T-helper 2 cell treated with Interferon-gamma antibody and Interleukin-4, amounts not matched to agents 5 μg/mL and 100 μg/mL, for 36 hours (primary cell): ENCODE results near the gene KIF5A.

Experiments
- DNase-seq: peaks from one replicate; pipeline ENCODE4 v3.0.0; 2021; ENCODE audit warnings: low spot score
- H3K27ac Mint-ChIP-seq: one replicate; pipeline ENCODE4 v1.8.0; 2021; ENCODE audit warnings: mild to moderate bottlenecking, mixed read lengths
- H3K27me3 Mint-ChIP-seq: one replicate; pipeline ENCODE4 v1.8.0; 2021; ENCODE audit warnings: low read depth, mixed read lengths
- H3K36me3 Mint-ChIP-seq: one replicate; pipeline ENCODE4 v1.8.0; 2021; ENCODE audit warnings: low read depth, mixed read lengths
- H3K4me1 Mint-ChIP-seq: one replicate; pipeline ENCODE4 v1.8.0; 2021; ENCODE audit warnings: low read depth, mixed read lengths
- H3K4me3 Mint-ChIP-seq: one replicate; pipeline ENCODE4 v1.8.0; 2022; ENCODE audit warnings: mild to moderate bottlenecking, moderate library complexity, mixed read lengths
- H3K9me3 Mint-ChIP-seq: one replicate; pipeline ENCODE4 v1.8.0; 2021; ENCODE audit warnings: mixed read lengths

KIF5A gene

DNA sequence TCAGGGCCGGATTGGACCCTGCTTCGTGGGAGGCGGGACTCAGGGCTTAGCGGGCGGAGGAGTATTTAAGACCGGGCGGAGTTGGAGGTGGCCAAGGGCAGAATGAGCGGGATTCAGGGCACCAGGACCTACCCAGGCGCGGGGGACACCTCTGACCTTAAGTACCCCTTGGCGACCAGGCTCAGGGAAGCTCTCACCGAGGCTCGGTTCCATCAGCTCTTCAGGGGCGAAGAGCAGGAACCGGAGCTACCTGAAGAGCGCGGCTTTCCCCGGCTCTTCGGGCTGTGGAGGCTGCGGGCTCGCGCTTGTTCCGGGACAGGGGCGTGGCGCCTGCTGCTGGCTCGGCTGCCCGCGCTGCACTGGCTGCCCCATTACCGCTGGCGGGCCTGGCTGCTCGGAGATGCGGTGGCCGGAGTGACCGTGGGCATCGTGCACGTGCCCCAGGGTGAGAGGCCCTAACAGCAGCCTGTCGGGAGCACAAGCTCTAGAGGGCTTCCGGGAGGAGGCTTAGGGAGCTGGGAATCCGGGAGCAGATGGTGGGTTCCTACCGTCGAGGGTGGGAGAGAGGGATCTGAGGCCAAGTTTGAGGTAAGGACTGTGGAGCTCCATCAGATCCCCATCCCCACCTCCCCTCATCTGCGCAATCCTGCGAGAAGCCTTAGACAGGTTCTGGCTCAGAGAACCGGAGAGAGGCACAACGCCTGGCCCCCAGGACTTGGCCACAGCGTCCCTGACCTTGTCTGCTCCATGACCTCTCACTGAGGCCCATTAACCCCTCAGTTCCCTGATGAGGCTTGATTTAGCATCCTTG lies 69.8 kb downstream of the KIF5A start:
- Mint-ChIP-seq H3K36me3 (no peaks in the 10 kb centered on the region), H3K27me3 (peaks cover 83% of the 10 kb centered on the region), H3K4me1 (peaks cover 13% of the 10 kb centered on the region), H3K27ac (no peak overlapping the region), H3K4me3 (peak overlapping the region; percentile 56), H3K9me3 (no peaks in the 10 kb centered on the region)
- peak; percentile 17 for DNase-seq

DNA sequence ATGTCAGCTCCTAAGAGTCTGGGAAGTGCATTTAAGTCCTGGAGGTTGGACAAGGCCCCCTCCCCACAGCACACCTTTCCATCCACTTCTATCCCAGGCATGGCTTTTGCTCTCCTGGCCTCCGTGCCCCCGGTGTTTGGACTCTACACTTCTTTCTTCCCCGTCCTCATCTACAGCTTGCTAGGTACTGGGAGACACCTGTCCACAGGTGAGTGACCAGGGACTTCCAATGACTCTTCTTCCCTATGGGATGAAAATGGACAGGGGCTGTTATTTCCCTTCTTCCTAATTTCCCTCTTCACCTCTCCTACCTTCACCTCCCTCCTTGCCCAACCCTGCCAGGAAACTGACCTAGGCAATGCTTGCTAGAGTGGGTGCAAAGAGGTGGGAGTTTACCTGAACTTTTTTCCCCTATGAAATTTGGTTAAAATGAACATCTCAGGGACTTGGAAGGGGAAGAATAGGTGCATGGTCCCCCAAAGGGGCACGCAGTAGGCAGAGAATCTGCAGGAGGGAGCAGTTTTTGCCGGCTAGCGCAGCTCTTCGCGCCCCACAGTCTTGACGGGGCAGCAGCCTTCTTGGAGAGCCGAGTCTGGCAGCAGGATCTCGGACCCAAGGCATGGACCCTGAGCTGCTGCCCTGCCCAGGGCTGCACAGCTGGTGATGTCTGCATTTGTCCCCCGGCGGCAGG lies 70.5 kb downstream of the KIF5A start:
- Mint-ChIP-seq H3K4me1 (peaks cover 13% of the 10 kb centered on the region), H3K36me3 (no peaks in the 10 kb centered on the region), H3K4me3 (peak overlapping the region; percentile 80), H3K9me3 (no peaks in the 10 kb centered on the region), H3K27ac (no peak overlapping the region), H3K27me3 (peaks cover 85% of the 10 kb centered on the region)
- DNase-seq, result no peak

DNA sequence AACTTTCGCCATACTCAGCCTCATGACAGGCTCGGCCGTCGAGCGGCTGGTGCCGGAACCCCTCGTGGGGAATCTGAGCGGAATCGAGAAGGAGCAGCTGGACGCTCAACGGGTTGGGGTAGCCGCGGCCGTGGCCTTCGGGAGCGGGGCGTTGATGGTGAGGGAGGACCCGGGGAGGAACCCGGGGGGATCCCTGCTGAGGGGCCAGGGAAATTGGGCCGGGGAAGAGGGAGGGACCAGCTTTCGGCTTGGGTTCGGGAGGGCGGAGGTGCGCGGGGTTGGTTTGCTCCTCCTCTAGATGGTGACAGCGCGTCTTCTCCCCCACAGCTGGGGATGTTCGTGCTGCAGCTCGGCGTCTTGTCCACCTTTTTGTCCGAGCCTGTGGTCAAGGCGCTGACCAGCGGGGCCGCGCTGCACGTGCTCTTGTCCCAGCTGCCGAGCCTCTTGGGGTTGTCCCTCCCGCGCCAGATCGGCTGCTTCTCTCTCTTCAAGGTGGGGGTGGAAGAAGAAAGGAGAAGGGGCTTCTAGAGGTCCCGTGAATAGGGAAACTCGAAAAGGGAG lies 71.2 kb downstream of the KIF5A start:
- Mint-ChIP-seq H3K27ac (no peak overlapping the region), H3K4me1 (peaks cover 13% of the 10 kb centered on the region), H3K27me3 (peaks cover 90% of the 10 kb centered on the region), H3K4me3 (peak overlapping the region; percentile 80), H3K9me3 (no peaks in the 10 kb centered on the region), H3K36me3 (no peaks in the 10 kb centered on the region)
- DNase-seq, result no peak

DNA sequence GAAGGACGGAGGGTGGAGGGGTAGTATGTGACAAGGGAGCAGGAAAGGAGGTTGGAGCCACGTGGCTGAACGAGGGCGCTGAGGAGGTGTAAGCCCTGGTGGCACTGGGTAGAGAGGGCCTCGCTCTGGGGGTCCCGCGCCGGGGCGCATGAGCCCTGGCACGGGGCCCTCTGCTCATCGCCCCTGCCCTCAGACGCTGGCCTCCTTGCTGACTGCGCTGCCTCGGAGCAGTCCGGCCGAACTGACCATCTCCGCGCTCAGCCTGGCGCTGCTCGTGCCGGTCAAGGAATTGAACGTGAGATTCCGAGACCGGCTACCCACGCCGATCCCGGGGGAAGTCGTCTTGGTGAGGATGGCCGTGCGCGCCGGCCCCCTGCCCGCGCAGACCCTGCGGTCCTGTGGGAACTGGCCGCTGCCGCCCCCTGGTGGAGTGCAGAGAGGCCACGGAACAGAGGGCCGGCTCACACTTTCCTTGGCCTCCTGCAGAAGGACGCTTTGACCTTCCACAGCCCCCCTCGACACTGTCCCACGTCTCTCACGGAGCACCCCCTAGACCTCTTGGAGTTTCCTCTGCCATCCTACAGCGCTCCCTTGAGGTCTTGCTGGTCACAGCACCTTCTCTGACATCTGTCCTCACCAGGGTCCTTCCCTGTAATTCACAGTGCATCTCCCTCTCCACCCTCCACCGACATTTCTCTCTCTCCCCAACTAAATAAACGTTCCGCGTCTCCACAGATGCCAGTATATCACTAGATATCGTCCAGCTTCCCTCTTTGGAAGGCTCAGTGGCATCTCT lies 71.9 kb downstream of the KIF5A start:
- DNase-seq, result peak; percentile 52
- H3K27ac Mint-ChIP-seq, result no peak overlapping the region
- peaks cover 13% of the 10 kb centered on the region for H3K4me1 Mint-ChIP-seq
- H3K27me3 Mint-ChIP-seq, result peaks cover 94% of the 10 kb centered on the region
- no peaks in the 10 kb centered on the region for H3K36me3 Mint-ChIP-seq
- H3K9me3 Mint-ChIP-seq, result no peaks in the 10 kb centered on the region
- H3K4me3 Mint-ChIP-seq, result peak overlapping the region; percentile 80

DNA sequence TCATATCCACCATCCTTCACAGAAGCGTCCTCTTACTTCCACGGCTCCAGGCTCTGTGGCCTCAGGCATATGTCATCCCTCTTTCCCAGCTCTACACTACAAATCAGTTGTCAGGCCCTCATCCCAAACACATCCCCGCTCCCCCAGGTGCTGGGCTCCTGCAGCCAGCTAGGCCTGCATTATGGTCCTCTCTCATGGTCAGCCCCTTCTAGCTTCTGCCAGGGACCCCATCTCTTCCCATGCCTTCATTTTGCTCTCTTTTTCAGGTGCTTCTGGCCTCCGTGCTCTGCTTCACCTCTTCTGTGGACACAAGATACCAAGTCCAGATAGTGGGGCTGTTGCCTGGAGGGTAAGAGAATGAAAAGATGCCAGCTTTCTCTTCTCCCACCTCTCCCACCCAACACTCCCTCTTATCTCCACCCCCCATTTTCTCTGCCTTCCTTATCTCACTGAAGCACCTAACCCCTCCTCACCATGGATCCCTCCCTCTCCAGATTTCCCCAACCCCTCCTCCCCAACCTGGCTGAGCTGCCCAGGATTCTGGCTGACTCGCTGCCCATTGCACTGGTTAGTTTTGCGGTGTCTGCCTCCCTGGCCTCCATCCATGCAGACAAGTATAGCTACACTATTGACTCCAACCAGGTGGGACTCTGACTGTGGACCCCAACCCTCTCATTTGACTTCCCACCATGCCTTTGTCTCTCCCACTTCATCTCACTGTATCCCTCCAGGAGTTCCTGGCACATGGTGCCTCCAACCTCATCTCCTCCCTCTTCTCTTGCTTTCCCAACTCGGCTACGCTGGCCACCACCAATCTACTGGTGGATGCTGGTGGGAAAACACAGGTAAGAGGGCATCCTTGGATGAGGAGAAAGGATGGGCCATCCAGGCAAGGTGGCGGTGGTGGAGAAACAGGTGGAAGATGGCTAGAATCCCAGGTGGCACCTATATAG lies 72.7 kb downstream of the KIF5A start:
- Mint-ChIP-seq H3K36me3 (no peaks in the 10 kb centered on the region), H3K4me3 (peak overlapping the region; percentile 29), H3K9me3 (no peaks in the 10 kb centered on the region), H3K4me1 (peaks cover 13% of the 10 kb centered on the region), H3K27ac (no peak overlapping the region), H3K27me3 (peaks cover 92% of the 10 kb centered on the region)
- no peak for DNase-seq

DNA sequence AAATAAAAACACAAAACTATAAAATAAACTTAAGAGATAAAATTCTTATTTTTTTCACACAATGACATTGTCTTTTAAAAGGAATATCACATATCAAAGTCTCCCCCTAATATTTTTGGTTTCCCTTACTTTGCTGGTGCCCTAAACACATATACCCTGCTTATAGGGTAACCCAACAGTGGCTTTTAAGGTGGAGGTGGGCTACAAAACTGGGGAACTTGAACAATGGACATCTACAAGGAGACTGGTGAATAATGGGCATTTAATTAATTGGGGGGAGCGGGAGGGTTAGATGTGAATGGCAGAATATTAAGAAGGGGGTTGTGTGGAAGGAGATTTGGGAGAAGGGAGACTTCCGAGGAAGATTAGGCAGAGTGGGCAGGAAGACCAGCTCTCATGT lies 73.5 kb downstream of the KIF5A start:
- H3K27me3 Mint-ChIP-seq, result peaks cover 90% of the 10 kb centered on the region
- H3K9me3 Mint-ChIP-seq, result no peaks in the 10 kb centered on the region
- no peak for DNase-seq
- H3K4me1 Mint-ChIP-seq, result peaks cover 13% of the 10 kb centered on the region
- no peak overlapping the region for H3K4me3 Mint-ChIP-seq
- H3K27ac Mint-ChIP-seq, result no peak overlapping the region
- no peaks in the 10 kb centered on the region for H3K36me3 Mint-ChIP-seq

DNA sequence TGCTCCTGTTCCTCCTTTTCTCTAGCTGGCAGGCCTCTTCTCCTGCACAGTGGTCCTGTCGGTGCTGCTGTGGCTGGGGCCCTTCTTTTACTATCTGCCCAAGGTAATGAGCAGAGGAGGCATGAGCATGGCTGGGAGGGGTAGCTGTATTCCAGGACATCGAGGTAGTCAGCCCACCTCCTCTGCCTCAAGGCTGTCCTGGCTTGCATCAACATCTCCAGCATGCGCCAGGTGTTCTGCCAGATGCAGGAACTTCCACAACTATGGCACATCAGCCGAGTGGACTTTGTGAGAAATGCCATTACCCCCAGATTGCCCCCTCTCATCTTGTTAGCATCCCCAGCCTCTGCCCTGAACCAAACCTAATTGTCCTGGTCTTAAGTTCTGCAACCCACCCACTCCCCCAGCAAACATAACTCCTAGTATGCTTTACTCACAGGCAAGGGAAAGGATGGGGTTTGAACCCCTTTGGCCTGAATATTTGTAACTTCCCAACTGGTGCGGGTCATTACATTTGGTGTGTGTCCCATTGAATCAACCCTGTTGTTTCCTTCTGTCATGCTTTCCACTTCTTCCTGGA lies 74.1 kb downstream of the KIF5A start:
- no peak for DNase-seq
- Mint-ChIP-seq H3K4me3 (no peak overlapping the region), H3K9me3 (no peaks in the 10 kb centered on the region), H3K4me1 (peaks cover 12% of the 10 kb centered on the region), H3K27me3 (peaks cover 90% of the 10 kb centered on the region), H3K27ac (no peak overlapping the region), H3K36me3 (no peaks in the 10 kb centered on the region)

DNA sequence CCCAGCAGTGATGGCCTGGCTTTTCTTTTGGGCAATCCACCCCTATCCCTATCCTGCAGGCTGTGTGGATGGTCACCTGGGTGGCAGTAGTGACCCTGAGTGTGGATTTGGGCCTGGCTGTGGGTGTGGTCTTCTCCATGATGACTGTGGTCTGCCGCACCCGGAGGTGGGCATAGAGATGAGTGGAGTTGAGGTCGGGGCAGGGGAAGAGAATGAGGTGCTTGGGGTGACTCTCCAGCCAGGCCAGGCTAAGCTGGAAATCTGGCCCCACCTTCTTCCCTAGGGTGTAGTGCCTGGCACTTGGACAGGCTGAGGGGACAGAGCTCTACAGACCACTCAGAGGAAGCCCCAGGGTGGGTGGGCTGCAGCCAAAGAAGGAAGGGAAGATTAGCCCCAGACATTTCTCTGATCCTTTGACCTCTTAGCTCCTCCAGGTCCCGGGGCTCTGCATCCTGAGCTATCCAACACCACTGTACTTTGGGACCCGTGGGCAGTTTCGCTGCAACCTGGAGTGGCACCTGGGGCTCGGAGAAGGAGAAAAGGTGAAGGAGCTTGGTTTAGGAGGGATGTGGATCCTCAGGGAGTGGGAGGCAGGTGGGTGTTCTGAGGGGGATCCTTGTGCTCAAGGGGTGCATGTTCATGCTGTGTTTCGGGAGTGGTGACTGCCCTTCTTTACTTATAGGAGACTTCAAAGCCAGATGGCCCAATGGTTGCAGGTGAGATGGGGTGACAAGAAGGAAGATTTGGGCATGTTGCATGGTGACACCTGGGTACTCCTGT lies 74.8 kb downstream of the KIF5A start:
- Mint-ChIP-seq H3K36me3 (no peaks in the 10 kb centered on the region), H3K27me3 (peaks cover 92% of the 10 kb centered on the region), H3K9me3 (no peaks in the 10 kb centered on the region), H3K27ac (no peak overlapping the region), H3K4me1 (peaks cover 9% of the 10 kb centered on the region), H3K4me3 (no peak overlapping the region)
- DNase-seq, result no peak

DNA sequence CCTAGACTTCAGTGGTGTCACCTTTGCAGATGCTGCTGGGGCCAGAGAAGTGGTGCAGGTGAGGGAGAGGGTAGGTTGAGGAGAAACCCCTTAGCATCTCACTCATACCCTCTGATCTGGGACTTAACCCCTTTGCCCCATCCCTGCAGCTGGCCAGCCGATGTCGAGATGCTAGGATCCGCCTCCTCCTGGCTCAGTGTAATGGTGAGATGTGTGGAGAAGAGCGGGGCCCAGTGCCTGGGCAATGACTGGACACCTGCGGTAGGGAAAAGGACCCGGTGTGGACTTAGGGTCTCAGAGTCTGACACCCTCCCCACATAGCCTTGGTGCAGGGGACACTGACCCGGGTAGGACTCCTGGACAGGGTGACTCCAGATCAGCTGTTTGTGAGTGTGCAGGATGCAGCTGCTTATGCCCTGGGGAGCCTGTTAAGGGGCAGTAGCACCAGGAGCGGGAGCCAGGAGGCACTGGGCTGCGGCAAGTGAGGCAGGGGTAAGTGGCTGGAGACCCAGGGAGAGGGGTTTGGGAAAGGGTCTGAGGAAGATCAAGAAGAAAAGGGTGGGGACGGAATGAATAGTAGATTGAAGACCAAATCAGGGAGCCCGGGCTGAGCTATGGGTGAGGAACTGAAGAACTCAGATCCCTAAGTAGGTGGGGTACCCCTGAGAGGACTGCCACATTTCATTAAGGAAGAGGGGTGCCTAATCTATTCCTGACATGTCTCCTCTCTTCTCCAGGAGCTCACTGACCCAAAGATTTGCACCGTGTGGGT lies 75.6 kb downstream of the KIF5A start:
- H3K9me3 Mint-ChIP-seq, result no peaks in the 10 kb centered on the region
- no peak overlapping the region for H3K27ac Mint-ChIP-seq
- peaks cover 9% of the 10 kb centered on the region for H3K4me1 Mint-ChIP-seq
- H3K27me3 Mint-ChIP-seq, result peaks cover 91% of the 10 kb centered on the region
- no peak overlapping the region for H3K4me3 Mint-ChIP-seq
- no peaks in the 10 kb centered on the region for H3K36me3 Mint-ChIP-seq
- no peak for DNase-seq

DNA sequence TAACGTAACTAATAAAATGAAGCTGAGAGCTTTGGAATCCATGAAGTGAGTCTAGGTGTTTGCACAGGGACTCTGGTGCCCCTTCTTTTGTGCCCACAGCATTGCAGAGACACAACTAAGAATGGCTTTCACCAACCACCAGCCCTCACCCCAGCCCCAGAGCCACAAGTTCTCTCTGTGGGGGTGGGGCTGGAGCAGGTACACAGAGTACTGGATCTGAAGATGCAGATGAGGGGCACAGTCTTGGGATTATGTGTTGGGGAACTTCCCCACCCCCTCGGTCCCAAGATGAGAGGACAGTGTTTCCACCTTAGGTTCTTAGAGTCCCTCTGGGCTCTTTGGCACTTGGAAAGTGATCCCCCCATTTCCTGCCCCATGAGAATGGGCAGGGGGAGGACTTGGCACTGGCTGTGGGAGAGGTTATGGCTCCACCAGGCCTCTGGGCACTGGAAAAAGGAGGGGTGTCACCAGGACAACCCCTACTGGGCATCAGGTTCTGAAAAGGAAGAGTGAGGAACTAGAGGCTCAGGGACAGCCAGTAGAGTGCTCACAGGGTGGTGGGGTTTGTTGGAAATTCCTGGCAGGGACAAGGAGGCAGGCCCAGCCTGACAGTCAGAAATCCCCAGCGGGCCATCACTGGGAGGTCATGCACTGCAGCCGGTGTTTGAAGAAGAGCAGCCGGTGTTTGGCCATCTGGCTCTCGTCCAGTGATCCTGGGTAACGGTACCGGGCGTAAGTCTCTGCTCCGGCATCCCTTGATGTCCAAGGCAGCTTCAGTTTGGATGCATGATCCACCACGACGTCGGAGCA lies 76.5 kb downstream of the KIF5A start:
- no peak overlapping the region for H3K27ac Mint-ChIP-seq
- peaks cover 4% of the 10 kb centered on the region for H3K4me1 Mint-ChIP-seq
- no peaks in the 10 kb centered on the region for H3K9me3 Mint-ChIP-seq
- DNase-seq, result no peak
- H3K4me3 Mint-ChIP-seq, result no peak overlapping the region
- peaks cover 91% of the 10 kb centered on the region for H3K27me3 Mint-ChIP-seq
- no peaks in the 10 kb centered on the region for H3K36me3 Mint-ChIP-seq

DNA sequence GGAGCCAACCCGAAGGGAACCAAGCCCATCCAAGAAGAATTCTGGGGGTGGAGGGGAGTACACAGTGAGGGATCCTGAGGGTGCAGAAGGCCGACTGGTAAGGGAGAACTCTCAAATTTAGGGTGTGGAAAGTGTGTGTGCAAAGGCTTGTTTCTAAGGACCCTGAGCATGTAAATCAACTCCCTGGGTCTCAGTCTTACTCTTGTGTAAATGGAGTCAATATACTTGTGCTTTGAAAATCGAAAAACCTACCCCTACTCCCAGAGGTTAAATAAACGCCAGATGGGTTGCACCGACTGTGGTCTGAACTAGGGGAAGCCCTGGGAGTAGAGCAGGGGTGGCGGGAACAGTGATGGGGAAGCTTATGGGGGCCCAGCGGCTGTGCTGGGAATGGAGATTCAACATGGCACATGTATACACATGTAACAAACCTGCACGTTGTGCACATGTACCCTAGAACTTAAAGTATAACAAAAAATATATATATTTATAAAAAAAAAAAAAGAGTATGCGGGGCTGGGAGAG lies 77.1 kb downstream of the KIF5A start:
- Mint-ChIP-seq H3K27ac (no peak overlapping the region), H3K4me3 (no peak overlapping the region), H3K27me3 (peaks cover 90% of the 10 kb centered on the region), H3K36me3 (no peaks in the 10 kb centered on the region), H3K9me3 (no peaks in the 10 kb centered on the region), H3K4me1 (peaks cover 5% of the 10 kb centered on the region)
- DNase-seq, result no peak
